B cell (primary cell): ENCODE results near the gene LILRB3. TPM values are rescaled to one million over a fixed set of nuclear protein-coding genes. Genes with fewer than 3 reads are reported as not detected.
A peak's percentile ranks its signal among the peaks of the same experiment; 100 is the strongest.
"Not testable (repeated sequence)": the region's sequence is repeated elsewhere in the genome, so short reads cannot be mapped to it uniquely, and the experiment has no call there.

Source experiments
- ATAC-seq: fragments of 200-7000 bp; cut with Tn5 transposase; one replicate; pipeline ENCODE4 v1.10.0; 2021; ENCODE audit warnings: low read depth, mild to moderate bottlenecking, moderate number of reproducible peaks, moderate library complexity
- CTCF ChIA-PET: fragments of 350-600 bp; sonication (Branson Sonifier 250); formaldehyde crosslinking; loops from one replicate; lab custom pipeline; 2021; ENCODE audit warnings: antibody characterized with exemption, inconsistent platforms; lab: Charles Lee
- POLR2A ChIA-PET: fragments of 350-600 bp; sonication (Branson Sonifier 250); formaldehyde crosslinking; loops from one replicate; lab custom pipeline; 2021; ENCODE audit warnings: antibody characterized with exemption; lab: Charles Lee
- DNase-seq: peaks from one replicate; pipeline ENCODE4 v3.0.0; 2013
- H2AFZ ChIP-seq: 2 replicates; pipeline ENCODE4 v1.6.1; 2012; ENCODE audit warnings: mild to moderate bottlenecking, low read depth, low read length; ENCODE audit not compliant: insufficient read depth, poor library complexity, severe bottlenecking
- H3K27ac ChIP-seq, 2 donors: 1 replicate in 1 of 2; 2 replicates in 1 of 2; pipeline ENCODE4 v1.5.1; 2012 to 2013; ENCODE audit warnings: low read length in 2 of 2, mild to moderate bottlenecking in 2 of 2, moderate library complexity in 1 of 2
- H3K27me3 ChIP-seq, 4 experiments: fragments of 200-600 bp in 1 of 4; sonication (generic) in 1 of 4; replicated peaks in 1 of 4; 1 replicate in 2 of 4; 2 replicates in 2 of 4; pipeline versions ENCODE4 v1.6.1 to v1.7.0; 2013 to 2016; ENCODE audit warnings: low read length in 3 of 4, mild to moderate bottlenecking in 2 of 4, mixed read lengths in 1 of 4, moderate library complexity in 1 of 4; ENCODE audit not compliant: insufficient read depth in 4 of 4, control insufficient read depth in 3 of 4; ENCODE audit errors: control extremely low read depth in 1 of 4
- H3K36me3 ChIP-seq, 2 experiments: replicated peaks in 1 of 2; 1 replicate in 1 of 2; 2 replicates in 1 of 2; pipeline versions ENCODE4 v1.6.1 to v1.7.1; 2013; ENCODE audit warnings: low read length in 1 of 2; ENCODE audit not compliant: insufficient read depth in 2 of 2, control insufficient read depth in 1 of 2; ENCODE audit errors: control extremely low read depth in 1 of 2, extremely low read depth in 1 of 2
- H3K4me1 ChIP-seq, 2 donors: fragments of 200-600 bp in 1 of 2; sonication (generic) in 1 of 2; 1 replicate in 1 of 2; 2 replicates in 1 of 2; pipeline versions ENCODE4 v1.5.1 to v1.6.1; 2013 to 2017; ENCODE audit warnings: low read length in 2 of 2; ENCODE audit not compliant: control insufficient read depth in 2 of 2, insufficient read depth in 2 of 2
- H3K4me2 ChIP-seq: replicated peaks from 2 replicates; pipeline ENCODE3; 2012; ENCODE audit warnings: mild to moderate bottlenecking, low read depth, low read length; ENCODE audit not compliant: poor library complexity, severe bottlenecking
- H3K4me3 ChIP-seq, 5 experiments: fragments of 200-600 bp in 1 of 5; sonication (generic) in 1 of 5; 1 replicate in 3 of 5; 2 replicates in 2 of 5; pipeline versions ENCODE4 v1.5.1 to v1.7.0; 2011 to 2016; ENCODE audit warnings: low read length in 4 of 5, mild to moderate bottlenecking in 4 of 5, low read depth in 2 of 5, control low read depth in 1 of 5, moderate library complexity in 1 of 5; ENCODE audit not compliant: insufficient read depth in 1 of 5; ENCODE audit errors: control extremely low read depth in 1 of 5, extremely low read depth in 1 of 5
- H3K79me2 ChIP-seq: fragments of 200-600 bp; sonication (generic); one replicate; pipeline ENCODE4 v1.6.0; 2016; ENCODE audit warnings: low read length; ENCODE audit not compliant: control insufficient read depth, insufficient read depth
- H3K9ac ChIP-seq: fragments of 200-600 bp; sonication (generic); 2 replicates; pipeline ENCODE4 v1.6.1; 2017; ENCODE audit warnings: mild to moderate bottlenecking, low read length, moderate library complexity
- H3K9me3 ChIP-seq, 3 donors: one replicate each; pipeline versions ENCODE4 v1.6.1 to v1.7.1; 2013; ENCODE audit warnings: low read length in 2 of 3; ENCODE audit not compliant: control insufficient read depth in 2 of 3, insufficient read depth in 1 of 3; ENCODE audit errors: control extremely low read depth in 1 of 3
- H4K20me1 ChIP-seq: 2 replicates; pipeline ENCODE4 v1.6.0; 2012; ENCODE audit warnings: mild to moderate bottlenecking, low read length; ENCODE audit not compliant: insufficient read depth, control insufficient read depth, poor library complexity, severe bottlenecking
- H3K27ac Mint-ChIP-seq: one replicate; pipeline ENCODE4 v1.8.0; 2021; ENCODE audit warnings: mixed read lengths
- H3K27me3 Mint-ChIP-seq: one replicate; pipeline ENCODE4 v1.8.0; 2021; ENCODE audit warnings: mixed read lengths
- H3K4me1 Mint-ChIP-seq: one replicate; pipeline ENCODE4 v1.8.0; 2021; ENCODE audit warnings: mixed read lengths
- H3K4me3 Mint-ChIP-seq: one replicate; pipeline ENCODE4 v1.8.0; 2021; ENCODE audit warnings: mixed read lengths
- H3K9me3 Mint-ChIP-seq: one replicate; pipeline ENCODE4 v1.8.0; 2022; ENCODE audit warnings: mixed read lengths; ENCODE audit not compliant: insufficient read depth
- EZH2 ChIP-seq: IDR thresholded peaks from 2 replicates; pipeline ENCODE4 v1.6.1; 2012; ENCODE audit warnings: borderline replicate concordance, low read depth, mild to moderate bottlenecking, moderate library complexity, low read length; ENCODE audit not compliant: insufficient read depth, poor library complexity, severe bottlenecking
- WGBS: methylation state at CpG from one replicate; pipeline ENCODE4 v1.1.5; 2013; ENCODE audit warnings: missing lambda C conversion rate; ENCODE audit not compliant: insufficient coverage; 5-methylcytosine and 5-hydroxymethylcytosine counted together
- intact Hi-C: fragments of 100-400 bp; cut with micrococcal nuclease; formaldehyde crosslinking; loops from one replicate; pipeline ENCODE4 v1.10.0; 2022
- polyA plus RNA-seq: library from polyadenylated mRNA; depleted of rRNA; stranded (reverse); fragments of >200 nt; gene quantifications from 2 replicates; pipeline ENCODE4 v1.2.3, GENCODE V29; 2012
- total RNA-seq, 2 donors: library from RNA; stranded (reverse); fragments of 120-200 nt in 1 of 2; gene quantifications; 1 replicate in 1 of 2; 2 replicates in 1 of 2; pipeline versions ENCODE4 v1.2.3 to v1.2.4, GENCODE V29; 2013 to 2022
- TF ChIP-seq, protein P1 (sequence below): fragments of 200-600 bp; IDR thresholded peaks from one replicate; pipeline ENCODE4 v1.8.0; 2022; ENCODE audit warnings: antibody characterized with exemption, mild to moderate bottlenecking

The LILRB3 gene
- total and polyA plus RNA-seq, 2 donors (not counting 1 experiment from before 2014, with no cell fraction given) = 0.25 to 2.3 TPM

DNA sequence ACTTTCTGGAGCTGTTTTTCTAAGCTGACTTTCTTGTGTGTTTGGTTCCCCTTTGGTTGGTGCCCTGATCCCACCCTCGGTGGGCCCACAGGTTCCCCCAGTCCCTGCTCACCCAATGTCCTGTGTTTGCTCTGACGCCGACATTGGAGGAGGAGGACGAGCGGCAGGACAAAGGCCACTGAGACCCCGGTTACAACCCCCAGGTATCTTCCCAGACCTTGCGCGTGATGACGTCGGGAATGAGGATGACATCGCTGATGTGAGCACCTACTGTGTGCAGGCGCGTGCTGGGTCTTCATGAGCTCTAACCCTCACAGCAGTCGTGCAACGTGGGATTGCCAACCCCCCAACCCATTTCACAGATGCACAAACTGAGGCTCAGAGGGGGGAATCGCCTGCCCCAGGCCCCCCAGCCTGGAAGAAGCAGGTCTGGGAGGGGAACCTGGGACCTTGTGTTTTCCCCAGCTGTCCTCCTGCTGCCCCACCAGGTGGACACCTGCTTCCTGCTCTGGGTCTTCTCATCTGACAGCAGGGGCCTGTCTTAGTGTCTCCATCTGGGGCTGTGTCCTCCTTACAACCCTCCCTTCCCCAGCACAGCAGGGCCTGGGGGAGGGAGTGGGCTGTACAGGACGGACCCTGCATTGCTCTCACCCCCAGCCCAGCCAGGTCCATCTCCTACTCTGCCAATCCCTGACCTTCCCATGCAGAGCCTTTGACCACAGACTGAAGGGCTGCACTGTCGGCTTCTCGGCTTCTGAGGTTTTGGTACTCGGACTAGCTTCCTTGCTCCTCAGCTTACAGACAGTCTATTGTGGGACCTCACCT is 24.5 kb upstream of the LILRB3 start:
- DNase-seq (no peak), ATAC-seq (no peak)
- intact Hi-C loops = no loop called here
- no peak overlapping the region for H3K4me3 Mint-ChIP-seq
- no peaks in the 10 kb centered on the region for H3K9me3 Mint-ChIP-seq
- ChIA-PET CTCF (interaction anchor here (0.9 to 1.3 kb wide), 2 partner anchors 15 to 51 kb away, joined by 3 to 4 read pairs; no protein-coding TSS in a partner anchor), POLR2A (no interaction called here)
- 76% methylated on average over 19 of the region's 20 CpGs for WGBS
- H3K36me3 ChIP-seq = no peaks in the 10 kb centered on the region
- peaks cover 11 to 13% of the 10 kb centered on the region in 2 donors for H3K4me1 ChIP-seq
- TF ChIP-seq, protein P1, sequence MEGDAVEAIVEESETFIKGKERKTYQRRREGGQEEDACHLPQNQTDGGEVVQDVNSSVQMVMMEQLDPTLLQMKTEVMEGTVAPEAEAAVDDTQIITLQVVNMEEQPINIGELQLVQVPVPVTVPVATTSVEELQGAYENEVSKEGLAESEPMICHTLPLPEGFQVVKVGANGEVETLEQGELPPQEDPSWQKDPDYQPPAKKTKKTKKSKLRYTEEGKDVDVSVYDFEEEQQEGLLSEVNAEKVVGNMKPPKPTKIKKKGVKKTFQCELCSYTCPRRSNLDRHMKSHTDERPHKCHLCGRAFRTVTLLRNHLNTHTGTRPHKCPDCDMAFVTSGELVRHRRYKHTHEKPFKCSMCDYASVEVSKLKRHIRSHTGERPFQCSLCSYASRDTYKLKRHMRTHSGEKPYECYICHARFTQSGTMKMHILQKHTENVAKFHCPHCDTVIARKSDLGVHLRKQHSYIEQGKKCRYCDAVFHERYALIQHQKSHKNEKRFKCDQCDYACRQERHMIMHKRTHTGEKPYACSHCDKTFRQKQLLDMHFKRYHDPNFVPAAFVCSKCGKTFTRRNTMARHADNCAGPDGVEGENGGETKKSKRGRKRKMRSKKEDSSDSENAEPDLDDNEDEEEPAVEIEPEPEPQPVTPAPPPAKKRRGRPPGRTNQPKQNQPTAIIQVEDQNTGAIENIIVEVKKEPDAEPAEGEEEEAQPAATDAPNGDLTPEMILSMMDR = no peak
- TF ChIP-seq EZH2 = no peak
- H3K27me3 ChIP-seq = peaks cover 0 to 28% (median 5%) of the 10 kb centered on the region in 4 experiments
- H3K27me3 Mint-ChIP-seq = peaks cover 25% of the 10 kb centered on the region
- no peaks in the 10 kb centered on the region for H4K20me1 ChIP-seq
- no peaks in the 10 kb centered on the region for H3K79me2 ChIP-seq
- H3K27ac ChIP-seq = no peak overlapping the region
- no peak overlapping the region for H3K27ac Mint-ChIP-seq
- H3K9me3 ChIP-seq = no peaks in the 10 kb centered on the region
- peaks cover 9% of the 10 kb centered on the region for H3K4me1 Mint-ChIP-seq
- H3K4me2 ChIP-seq = peak overlapping the region; percentile 30
- no peak overlapping the region for H3K4me3 ChIP-seq
- H3K9ac ChIP-seq = peak overlapping the region; percentile 21
- H2AFZ ChIP-seq = no peak overlapping the region

DNA sequence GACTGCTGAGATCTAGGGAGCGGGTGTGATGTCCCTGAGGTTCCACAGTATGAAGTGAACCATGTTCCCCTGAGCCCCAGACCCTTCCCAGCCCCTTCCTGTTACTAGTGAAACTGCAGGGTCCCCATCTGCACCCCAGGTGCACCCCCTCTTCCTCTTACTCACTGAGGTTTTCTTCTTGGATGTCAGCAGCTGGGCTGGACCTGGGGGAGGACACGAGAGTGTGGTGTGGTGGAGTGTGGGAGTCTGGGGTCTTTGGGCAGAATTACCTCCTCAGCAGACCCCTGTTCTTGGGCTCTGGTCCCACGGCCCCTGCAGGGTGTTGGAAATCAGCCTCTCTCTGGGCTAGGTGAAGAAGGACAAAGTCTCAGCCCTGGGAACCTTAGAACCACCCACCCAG is 23.1 kb upstream of the LILRB3 start:
- Histone ChIP-seq H3K36me3 (no peaks in the 10 kb centered on the region), H3K9me3 (no peaks in the 10 kb centered on the region), H3K27me3 (peaks cover 0 to 32% (median 5%) of the 10 kb centered on the region in 4 experiments), H3K4me3 (no peak overlapping the region), H3K4me2 (no peak overlapping the region), H2AFZ (no peak overlapping the region), H4K20me1 (no peaks in the 10 kb centered on the region), H3K4me1 (peaks cover 11 to 13% of the 10 kb centered on the region in 2 donors), H3K9ac (no peak overlapping the region), H3K27ac (no peak overlapping the region), H3K79me2 (no peaks in the 10 kb centered on the region)
- H3K9me3 Mint-ChIP-seq = no peaks in the 10 kb centered on the region
- ChIA-PET CTCF (no interaction called here), POLR2A (no interaction called here)
- H3K27me3 Mint-ChIP-seq = peaks cover 24% of the 10 kb centered on the region
- WGBS = no CpG with 5 or more reads among the region's 3 CpGs
- no peak for ATAC-seq
- H3K4me3 Mint-ChIP-seq = no peak overlapping the region
- intact Hi-C loops = no loop called here
- H3K27ac Mint-ChIP-seq = no peak overlapping the region
- no peak for DNase-seq
- no peak for TF ChIP-seq EZH2
- TF ChIP-seq, protein P1 = no peak
- peaks cover 9% of the 10 kb centered on the region for H3K4me1 Mint-ChIP-seq

DNA sequence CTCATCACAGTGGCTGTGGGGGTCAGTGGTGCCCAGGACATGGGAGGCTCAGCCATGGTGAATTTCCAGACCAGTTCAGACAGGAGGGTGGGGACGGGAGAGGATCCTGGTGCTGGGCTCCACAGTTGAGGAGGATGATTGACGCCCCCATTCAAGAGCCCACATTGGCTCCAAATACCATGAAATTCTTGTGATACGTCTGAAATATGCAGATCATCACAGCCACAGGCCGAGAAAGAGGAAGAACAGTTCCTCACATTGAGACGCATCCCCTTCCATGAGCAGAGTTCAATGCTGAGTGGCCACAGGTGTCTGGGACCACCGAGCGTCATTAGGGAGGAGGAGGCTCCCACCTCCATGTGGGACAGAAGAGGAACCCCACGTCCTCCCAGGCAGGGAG is 21.0 kb upstream of the LILRB3 start:
- H3K79me2 ChIP-seq, H3K27ac ChIP-seq, H2AFZ ChIP-seq, H3K4me2 ChIP-seq, H3K9me3 ChIP-seq, POLR2A ChIA-PET, CTCF ChIA-PET, H4K20me1 ChIP-seq, H3K27ac Mint-ChIP-seq, DNase-seq, H3K36me3 ChIP-seq, H3K9ac ChIP-seq, H3K4me1 Mint-ChIP-seq, H3K9me3 Mint-ChIP-seq, H3K4me3 ChIP-seq, intact Hi-C loops, H3K4me3 Mint-ChIP-seq, ATAC-seq: not testable (repeated sequence)
- no CpG with 5 or more reads among the region's 8 CpGs for WGBS
- Histone ChIP-seq H3K4me1 (peaks cover 11 to 13% of the 10 kb centered on the region in 2 donors), H3K27me3 (peaks cover 0 to 34% (median 7%) of the 10 kb centered on the region in 4 experiments)
- H3K27me3 Mint-ChIP-seq = peaks cover 15% of the 10 kb centered on the region
